Measurements from ENCODE around the gene SOX15.
"Not testable (repeated sequence)": the region's sequence is repeated elsewhere in the genome, so short reads cannot be mapped to it uniquely, and the experiment has no call there.

The SOX15 gene

DNA sequence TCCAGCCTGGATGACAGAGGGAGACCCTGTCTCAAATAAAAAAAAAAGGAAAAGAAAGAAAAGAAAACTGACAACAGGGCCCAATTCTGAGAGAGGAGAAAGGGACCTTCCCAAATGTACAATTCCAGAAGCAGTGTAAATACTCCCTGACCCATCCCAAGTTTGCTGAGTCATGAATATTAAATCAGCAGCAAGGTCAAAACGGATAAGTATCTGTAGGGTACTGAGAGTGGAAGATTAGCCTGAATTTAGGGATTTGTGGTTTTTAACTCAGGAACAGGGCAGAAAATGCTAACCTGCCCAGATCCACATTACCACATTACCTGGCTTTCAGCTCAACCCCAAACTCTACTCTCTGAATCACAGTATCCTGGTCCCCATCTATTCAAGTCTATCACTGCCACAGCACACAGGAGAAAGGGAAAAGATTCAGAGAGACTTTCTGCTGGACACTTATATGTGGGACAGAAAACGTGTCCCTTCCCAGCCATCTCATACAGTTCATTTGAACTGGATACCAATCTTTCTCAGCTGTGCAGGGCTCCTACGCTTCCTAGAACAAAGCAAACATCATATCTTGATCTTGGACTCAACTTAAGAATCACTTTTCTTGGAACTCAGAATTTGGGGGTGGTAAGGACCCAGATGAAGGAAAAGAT is 21.9 kb upstream of the SOX15 start:
- FAIRE-seq, result no peak
- DNase-seq (ENCODE audit: low spot score), result no peak

DNA sequence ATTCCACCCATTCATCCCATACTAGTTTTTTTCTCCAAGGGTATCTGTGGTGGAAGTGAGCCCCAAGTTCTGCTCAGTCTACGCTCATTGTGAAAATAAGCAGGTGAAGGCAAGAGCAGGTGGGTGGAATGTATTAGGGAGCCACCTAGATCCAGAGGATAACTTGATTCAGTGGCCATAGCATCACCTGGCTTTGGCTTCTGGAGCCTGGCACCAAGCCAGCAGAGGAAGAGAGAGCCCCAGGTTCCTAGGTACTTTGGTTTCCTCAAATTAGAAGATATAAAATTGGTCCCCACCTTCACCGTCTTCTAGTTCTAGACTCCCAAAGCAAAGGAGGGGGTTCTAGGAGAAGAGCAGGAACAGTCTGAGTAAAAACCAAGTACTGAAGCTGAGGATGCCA is 20.7 kb upstream of the SOX15 start:
- no peak for FAIRE-seq
- no peak for DNase-seq (ENCODE audit: low spot score)

DNA sequence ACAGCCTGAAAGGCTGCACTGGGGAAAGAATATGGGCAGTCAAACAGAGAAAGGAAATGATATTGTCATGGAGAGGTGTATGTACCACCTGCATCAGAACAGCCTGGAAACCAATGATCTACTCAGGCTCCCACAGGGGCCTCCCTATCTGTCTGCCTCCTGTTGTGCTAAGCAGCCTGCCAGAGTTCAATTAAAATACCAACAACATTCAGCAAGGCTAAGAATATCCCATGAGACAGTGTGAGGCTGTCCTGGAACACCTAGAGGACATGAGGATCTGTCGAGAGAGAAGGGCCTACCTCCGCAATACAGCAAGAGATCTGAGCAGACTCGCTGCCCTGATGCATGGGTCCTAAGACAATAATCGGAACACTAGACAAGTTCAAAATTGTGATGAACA is 16.4 kb upstream of the SOX15 start:
- DNase-seq (ENCODE audit: low spot score) (no peak), FAIRE-seq (no peak)

DNA sequence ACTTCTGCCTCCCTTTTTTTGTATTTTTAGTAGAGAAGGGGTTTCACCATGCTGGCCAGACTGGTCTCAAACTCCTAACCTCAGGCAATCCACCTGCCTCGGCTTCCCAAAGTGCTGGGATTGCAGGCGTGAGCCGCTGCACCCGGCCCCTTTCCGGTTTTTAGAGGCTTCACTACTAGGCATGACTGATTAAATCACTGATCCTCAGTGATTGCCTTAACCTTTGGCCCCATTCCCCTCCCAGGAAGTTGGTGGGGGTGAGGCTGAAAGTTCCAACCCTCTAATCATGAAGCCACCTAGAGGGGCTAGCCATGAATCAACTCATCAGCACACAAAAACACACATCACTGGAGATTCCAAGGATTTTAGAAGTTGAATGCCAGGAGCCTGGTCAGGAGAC is 7.7 kb upstream of the SOX15 start:
- FAIRE-seq; DNase-seq (ENCODE audit: low spot score): not testable (repeated sequence)

DNA sequence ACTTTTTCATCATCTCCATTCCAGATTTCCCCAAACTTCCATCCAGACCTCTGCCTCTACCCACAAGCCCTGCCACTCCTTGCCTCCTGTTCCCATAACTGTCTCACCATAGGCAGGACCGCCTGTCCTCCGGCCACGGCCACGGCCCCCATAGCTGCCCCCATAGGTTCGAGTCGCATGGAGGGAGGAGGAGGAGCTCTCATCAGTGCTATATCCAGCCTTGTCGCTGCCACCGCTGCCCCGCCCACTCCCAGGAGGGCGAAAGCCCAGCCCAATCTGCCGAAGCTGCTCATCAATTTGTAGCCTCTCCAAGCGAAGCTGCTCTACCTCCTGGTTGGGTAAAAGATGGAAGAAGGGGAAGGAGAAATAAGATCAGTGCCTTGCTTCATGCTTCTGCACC is 3.4 kb upstream of the SOX15 start:
- no peak for DNase-seq (ENCODE audit: low spot score)
- FAIRE-seq, result no peak

DNA sequence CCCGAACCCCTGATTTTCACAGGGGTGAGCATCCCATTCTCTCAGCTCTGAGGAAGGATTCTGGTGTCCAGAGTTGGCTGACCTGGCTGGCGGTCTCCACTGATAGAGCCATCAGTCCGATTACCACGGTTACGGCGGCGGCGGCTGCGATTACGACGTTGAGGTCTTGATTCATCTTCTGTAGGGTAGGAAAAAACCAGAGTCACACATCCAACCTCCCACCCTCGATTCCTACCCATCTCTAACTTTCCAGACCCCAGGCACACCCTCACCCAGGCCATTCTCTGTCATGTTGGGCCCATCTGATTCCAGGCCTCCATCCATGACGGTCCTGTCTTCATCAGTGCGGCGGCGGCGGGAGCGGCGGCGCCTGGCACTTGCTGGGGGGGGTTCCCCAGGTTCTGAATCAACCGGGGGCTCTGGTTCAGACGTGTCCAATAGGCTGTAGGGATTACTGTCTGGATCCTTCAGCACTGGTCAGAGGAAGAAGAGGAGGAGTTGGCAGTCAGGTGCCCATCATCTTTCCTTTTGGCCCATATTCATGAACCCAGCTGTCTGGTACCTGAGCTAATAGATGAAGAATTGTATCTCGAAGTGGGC is 2.6 kb upstream of the SOX15 start:
- FAIRE-seq (no peak), DNase-seq (ENCODE audit: low spot score) (no peak)

DNA sequence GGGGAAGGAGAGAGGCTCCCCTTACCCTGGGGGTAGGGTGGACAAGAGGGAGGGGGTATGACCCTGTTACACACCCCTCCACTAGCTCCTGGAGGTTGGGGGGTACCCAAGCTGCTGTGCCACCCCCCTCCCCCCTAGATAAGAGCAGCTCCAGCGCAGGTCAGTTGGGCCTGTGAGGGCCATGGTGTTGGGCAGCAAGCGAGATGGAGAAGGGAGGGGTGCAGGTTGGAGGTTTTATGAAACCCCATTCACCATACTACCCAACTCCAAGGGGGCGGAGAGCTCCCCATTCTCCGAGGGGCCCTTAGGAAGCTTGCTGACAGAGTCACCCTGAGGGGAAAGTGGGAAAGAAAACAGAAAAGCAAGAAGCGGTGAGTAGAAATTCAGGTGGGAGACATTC is 1.7 kb upstream of the SOX15 start:
- DNase-seq (ENCODE audit: low spot score), result no peak
- no peak for FAIRE-seq

DNA sequence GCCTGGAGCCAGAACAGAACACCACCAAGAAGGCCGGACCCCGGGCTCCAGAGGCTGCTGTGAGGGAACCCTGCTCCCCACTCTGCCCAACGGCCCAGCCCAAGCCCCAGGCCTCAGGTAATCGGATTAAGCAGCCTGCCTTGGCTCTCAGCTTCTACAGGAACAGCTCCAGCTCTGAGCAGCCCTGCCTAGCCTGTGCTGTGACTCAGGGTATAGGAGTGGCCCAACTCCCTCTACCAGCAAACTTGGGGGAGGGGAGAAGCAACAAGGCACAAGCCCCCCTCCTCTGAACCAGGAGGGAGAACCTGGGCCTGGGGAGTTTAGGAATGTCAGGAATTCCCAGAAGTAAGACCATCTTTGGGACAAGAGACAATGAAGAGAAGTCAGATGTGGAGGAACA is 849 bp upstream of the SOX15 start:
- no peak for DNase-seq (ENCODE audit: low spot score)
- FAIRE-seq, result no peak

DNA sequence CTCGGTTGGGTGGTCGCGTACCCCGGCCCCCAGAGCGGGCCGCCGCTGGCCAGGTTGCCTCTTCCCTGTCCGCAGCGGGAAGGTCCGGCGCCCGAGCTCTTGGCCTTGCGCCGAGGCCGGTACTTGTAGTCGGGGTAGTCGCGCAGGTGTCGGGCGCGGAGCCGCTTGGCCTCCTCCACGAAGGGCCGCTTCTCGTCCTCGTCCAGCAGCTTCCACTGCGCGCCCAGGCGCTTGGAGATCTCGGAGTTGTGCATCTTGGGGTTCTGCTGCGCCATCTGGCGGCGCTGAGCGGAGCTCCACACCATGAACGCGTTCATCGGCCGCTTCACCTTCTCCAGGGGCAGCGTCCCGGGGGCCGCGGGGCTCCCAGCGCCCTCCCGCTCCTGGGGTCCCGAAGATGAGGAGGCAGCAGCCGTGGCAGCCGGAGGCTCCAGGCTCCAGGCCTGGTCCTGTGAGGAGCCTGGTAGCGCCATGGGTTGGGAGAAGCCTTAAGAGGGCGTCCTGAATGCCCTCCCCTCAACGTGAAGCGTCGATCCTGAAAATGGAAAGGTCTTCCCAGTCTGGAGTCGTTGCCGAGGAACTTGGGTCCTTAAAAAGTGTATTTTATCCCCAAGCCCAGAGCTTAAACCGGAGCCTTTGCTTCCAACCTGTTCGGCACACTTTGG is 558 bp downstream of the SOX15 start:
- no peak for FAIRE-seq
- DNase-seq (ENCODE audit: low spot score), result no peak

DNA sequence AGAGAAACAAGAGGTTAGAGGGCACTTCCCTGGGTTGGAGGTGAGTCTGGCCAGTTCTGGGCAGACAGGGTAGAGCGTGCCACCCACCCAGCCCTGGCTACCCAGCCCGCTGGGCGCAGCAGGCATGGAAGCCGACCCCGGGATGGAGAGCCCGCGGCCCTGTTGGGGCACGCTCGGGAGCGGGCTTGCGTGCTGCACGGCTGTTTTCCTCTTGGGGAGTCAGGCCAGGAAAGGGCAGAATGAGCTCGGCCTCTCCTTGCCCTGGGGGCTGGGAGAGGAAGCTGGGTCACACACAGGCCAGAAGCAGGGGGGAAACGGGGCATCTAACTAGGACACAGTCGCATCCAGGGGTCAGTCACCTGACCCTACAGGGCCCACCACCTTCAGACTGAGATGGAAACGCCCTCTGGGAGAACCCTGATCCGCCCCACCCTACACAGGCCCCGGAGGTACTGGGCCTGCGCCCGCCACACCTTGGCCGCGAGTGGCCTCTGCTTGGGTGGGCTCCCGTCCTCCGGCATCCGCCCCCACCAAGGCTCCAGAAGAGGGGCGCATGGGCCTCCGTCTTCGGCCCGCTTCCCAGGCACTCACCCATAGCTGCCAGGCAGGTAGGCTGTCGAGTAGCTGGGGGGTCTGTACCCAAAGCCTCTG is 1.2 kb downstream of the SOX15 start:
- FAIRE-seq (no peak), DNase-seq (ENCODE audit: low spot score) (no peak)

DNA sequence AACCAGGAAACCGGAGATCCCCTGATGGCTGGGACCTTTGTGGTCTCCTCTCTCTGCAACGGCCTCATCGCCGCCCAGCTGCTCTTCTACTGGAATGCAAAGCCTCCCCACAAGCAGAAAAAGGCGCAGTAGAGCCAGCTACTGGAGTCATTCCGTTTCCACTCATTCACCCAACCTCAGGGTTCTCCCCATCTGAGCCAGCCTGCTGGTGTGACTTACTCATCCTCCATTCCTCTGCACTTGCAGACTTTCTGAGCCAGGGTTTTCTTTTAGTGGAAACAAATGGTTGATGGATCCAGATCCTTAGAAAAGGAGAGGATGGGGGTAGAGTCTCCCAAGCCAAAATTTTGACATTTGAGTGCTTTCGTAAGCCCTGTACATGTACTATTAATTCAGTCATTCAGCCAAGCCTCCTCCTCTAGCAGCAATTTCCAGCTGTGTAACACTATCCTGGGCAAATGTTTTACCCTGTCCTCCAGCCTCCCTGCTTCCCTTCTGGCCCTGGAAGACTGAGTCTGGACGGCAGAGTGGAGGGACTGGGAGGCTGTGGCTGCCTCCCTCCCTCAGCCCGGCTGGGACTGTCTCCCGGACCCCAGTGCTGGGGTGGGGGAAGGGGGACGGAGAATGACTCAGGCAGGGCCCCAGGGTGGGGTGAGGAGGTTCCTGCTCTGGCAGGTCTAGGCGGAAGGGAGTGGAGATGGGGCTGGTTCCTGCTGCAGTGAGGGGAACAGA is 2.3 kb downstream of the SOX15 start:
- no peak for FAIRE-seq
- DNase-seq (ENCODE audit: low spot score), result no peak

DNA sequence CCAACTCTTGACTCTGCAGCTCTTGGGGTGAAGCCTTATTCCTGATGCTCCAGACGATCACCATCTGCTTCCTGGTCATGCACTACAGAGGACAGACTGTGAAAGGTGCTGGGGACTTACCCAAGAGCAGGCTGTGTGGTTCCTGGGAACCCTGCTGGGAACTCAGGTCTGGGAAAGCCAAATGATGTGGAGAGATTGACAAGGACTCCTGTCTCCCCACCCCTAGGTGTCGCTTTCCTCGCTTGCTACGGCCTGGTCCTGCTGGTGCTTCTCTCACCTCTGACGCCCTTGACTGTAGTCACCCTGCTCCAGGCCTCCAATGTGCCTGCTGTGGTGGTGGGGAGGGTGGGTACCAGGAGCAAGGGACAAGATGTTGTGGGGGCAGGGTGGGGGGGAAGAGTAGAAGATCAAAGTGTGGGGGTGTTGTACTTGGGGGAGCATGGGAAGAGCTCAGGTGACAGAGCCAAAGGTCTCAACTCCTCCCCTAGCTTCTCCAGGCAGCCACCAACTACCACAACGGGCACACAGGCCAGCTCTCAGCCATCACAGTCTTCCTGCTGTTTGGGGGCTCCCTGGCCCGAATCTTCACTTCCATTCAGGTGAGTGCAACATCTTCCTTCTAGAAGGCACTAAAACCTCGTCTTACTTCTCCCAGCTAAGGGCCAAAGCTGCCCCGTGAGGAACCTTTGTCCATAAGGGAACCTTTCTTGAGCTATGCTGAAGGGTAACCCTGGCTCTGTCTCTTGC is 3.0 kb downstream of the SOX15 start:
- no peak for FAIRE-seq
- DNase-seq (ENCODE audit: low spot score), result no peak

DNA sequence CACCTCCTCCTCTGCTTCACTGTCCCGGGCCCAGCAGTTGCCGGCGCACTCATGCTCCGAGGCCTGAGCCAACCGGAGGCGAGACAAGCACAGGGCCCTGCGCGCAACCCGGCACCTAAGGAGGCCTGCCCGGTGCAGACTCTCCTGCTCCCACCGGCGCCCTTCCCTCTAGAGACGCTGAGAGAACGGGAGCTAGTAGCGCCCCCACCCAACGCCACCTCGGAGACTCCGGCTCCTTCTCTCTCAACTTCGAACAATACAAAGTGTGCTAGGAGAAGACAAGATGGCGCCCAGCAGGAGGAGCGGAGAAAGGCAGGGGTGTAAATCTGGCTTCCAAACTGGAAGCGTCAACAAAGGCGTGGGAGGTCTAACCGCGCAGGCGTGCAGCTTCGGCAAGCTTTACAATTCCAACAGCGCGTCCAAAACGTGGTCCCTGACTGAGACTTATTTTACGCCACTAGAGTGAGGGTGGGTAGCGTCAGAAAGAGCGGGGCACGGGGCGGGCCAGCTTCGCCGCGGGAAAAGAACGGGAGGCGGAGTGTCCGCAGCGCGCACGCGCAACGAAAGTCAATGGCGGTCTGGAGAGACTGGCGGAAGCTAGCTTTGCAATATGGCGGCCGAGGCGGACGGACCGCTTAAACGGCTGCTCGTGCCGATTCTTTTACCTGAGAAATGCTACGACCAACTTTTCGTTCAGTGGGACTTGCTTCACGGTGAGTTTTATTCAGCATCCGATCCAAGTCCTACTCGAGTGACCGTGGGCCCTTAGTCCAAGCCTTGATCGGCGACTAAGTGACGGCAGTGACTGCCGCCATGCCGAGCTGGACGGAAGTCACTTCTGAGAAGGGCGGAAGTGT is 6.4 kb downstream of the SOX15 start, which contains the start of gene MPDU1:
MPDU1 (plus strand) TSS at position 600 of the 857 bp plus-strand sequence; CDS start at position 611, 11 bp downstream.
- DNase-seq (ENCODE audit: low spot score) (peak; percentile 85), FAIRE-seq (peak; percentile 17)

DNA sequence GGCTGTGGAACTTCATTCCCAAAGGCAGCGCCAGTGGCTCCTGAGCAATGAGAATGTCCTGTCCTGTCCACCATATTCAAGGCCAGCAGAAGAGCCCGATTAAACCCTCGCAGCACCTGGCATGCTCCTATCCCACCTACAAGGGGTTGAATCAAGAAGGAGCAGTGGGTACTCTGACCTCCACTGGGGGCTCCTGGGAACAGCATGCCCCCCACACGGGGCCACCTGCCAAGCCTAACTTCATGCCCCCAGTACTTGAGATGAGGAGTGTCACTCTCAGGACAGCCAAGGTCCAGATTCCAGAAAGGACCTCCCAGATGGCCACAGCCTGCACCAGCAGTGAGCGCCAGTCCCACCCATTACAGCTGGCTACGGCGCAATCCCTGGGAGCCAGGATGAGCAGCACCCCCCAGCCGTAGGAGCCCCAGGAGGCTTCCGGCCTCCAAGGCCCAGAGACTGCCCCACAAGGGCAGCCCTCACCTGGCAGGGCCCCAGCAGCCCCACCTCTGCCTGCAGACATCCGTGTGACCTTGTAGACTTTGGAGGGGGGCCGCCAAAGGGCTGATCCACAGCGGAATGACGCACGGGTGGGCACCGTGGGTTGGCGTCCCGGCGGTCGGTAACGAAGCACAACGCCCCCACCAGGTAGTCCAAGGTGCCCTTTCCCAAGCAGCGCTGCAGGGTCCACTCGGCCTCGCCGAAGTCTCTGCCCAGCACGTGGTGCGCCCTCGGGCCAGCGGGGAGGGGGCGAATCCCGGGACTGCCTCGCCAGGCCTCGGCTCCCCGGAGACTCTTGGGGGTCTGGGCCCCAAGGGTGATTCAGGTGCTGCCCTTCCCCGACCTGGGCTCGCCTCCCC is 7.3 kb downstream of the SOX15 start:
- DNase-seq (ENCODE audit: low spot score) (no peak), FAIRE-seq (no peak)

DNA sequence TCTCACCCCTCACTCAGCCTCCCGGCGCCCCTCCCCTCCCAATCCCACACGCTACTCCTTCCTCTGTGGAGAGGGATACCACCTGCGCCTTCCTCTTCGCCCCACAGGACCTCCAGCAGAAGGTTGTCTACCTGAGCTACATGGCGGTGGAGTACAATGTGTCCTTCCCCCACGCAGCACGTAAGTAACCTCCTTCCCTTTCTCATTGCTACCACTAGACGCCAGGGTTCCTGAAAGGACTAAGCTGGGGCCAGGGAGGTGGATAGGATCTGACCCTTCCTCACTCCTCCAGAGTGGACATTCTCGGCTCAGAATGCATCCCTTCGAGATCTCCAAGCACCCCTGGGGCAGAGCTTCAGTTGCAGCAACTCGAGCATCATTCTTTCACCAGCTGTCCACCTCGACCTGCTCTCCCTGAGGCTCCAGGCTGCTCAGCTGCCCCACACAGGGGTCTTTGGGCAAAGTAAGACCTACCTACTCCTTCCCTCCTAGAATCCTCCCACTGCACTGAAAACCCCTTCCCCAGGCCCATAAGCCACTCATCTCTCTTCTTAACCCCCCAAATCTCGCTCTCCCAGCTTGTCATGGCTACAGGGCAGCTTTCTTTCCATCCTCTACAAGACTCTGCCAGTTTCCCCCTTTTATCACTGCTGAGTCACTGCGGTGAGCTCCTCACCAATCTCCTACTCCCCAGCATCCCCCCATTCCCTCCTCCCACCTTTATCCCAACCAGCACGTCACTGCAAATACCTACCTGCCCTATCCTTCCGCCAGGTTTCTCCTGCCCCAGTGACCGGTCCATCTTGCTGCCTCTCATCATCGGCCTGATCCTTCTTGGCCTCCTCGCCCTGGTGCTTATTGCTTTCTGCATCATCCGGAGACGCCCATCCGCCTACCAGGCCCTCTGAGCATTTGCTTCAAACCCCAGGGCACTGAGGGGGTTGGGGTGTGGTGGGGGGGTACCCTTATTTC is 9.0 kb downstream of the SOX15 start:
- FAIRE-seq (no peak), DNase-seq (ENCODE audit: low spot score) (no peak)

DNA sequence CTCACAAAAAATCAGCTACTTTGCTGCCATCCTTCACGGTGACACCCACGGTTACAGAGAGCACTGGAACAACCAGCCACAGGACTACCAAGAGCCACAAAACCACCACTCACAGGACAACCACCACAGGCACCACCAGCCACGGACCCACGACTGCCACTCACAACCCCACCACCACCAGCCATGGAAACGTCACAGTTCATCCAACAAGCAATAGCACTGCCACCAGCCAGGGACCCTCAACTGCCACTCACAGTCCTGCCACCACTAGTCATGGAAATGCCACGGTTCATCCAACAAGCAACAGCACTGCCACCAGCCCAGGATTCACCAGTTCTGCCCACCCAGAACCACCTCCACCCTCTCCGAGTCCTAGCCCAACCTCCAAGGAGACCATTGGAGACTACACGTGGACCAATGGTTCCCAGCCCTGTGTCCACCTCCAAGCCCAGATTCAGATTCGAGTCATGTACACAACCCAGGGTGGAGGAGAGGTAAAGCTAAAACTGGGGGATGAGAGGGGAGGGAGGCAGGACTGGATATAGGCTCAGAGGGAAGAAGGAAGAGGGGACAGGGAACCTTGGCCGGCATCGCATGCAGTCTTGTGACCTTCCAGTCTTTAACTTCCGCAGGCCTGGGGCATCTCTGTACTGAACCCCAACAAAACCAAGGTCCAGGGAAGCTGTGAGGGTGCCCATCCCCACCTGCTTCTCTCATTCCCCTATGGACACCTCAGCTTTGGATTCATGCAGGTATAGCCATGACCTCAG is 9.9 kb downstream of the SOX15 start:
- DNase-seq (ENCODE audit: low spot score) (no peak), FAIRE-seq (no peak)

All from RCC 7860 (cell line).